Measurements from ENCODE around the gene EXOSC3.
A peak's percentile ranks its signal among the peaks of the same experiment; 100 is the strongest.

GRCh38 chr9:37800631-37801286 is 15.9 kb upstream of the EXOSC3 start, which contains the start of gene DCAF10:
- no peak for TF ChIP-seq CTCF (IDR thresholded peaks at IDR 0.05)
- no peak for TF ChIP-seq POLR2A (IDR thresholded peaks at IDR 0.05)
- peak; percentile 79 to 85 for TF ChIP-seq POLR2AphosphoS5 (IDR thresholded peaks at IDR 0.05; ENCODE audit: insufficient read depth in 1 of 2, low read depth in 1 of 2)
